SU-DHL-6 (cell line): ENCODE data around the gene RPE65.

ENCODE experiments used
- H2AFZ ChIP-seq: fragments of 200-600 bp; sonication (generic); 2 replicates; pipeline ENCODE4 v1.6.1; 2014; ENCODE audit warnings: low read depth, mild to moderate bottlenecking, moderate library complexity, mixed read lengths, antibody characterized with exemption, low read length; ENCODE audit not compliant: severe bottlenecking
- H3F3A ChIP-seq: fragments of 200-600 bp; shearing (Covaris generic); 2 replicates; pipeline ENCODE4 v1.6.0; 2016; ENCODE audit warnings: antibody characterized with exemption, mild to moderate bottlenecking; ENCODE audit not compliant: insufficient read depth
- H3K27ac ChIP-seq: fragments of 200-600 bp; sonication (generic); 2 replicates; pipeline ENCODE4 v1.5.1; 2016; ENCODE audit warnings: low read depth, mild to moderate bottlenecking, low read length, moderate library complexity, mixed read lengths
- H3K27me3 ChIP-seq: fragments of 200-600 bp; sonication (generic), shearing (Covaris generic); 2 replicates; pipeline ENCODE4 v1.6.0; 2014; ENCODE audit warnings: mild to moderate bottlenecking, low read length
- H3K36me3 ChIP-seq: fragments of 200-600 bp; sonication (generic); 2 replicates; pipeline ENCODE4 v1.6.1; 2014; ENCODE audit warnings: mild to moderate bottlenecking, low read length, mixed read lengths
- H3K4me2 ChIP-seq: fragments of 300-600, 200-600 bp; shearing (Covaris generic), sonication (generic); 2 replicates; pipeline ENCODE4 v1.6.0; 2014; ENCODE audit warnings: low read length, low read depth, mild to moderate bottlenecking; ENCODE audit not compliant: poor library complexity, severe bottlenecking
- H3K4me3 ChIP-seq: fragments of 200-600 bp; sonication (generic); 2 replicates; pipeline ENCODE4 v1.5.1; 2014; ENCODE audit warnings: antibody characterized with exemption, low read length, mild to moderate bottlenecking, mixed read lengths; ENCODE audit not compliant: insufficient read depth, poor library complexity, severe bottlenecking
- H3K79me2 ChIP-seq: fragments of 200-600 bp; sonication (generic); 2 replicates; pipeline ENCODE4 v1.6.1; 2014; ENCODE audit warnings: mild to moderate bottlenecking, low read length, moderate library complexity; ENCODE audit not compliant: insufficient read depth
- H3K9ac ChIP-seq: fragments of 200-600 bp; sonication (generic); 2 replicates; pipeline ENCODE4 v1.7.0; 2014; ENCODE audit warnings: mild to moderate bottlenecking, low read length
- H3K9me2 ChIP-seq: fragments of 200-600 bp; sonication (generic); replicated peaks from 2 replicates; pipeline ENCODE4 v1.6.1; 2014; ENCODE audit warnings: low read length; ENCODE audit not compliant: insufficient read depth
- H3K9me3 ChIP-seq: fragments of 200-600 bp; sonication (generic); 2 replicates; pipeline ENCODE4 v1.6.1; 2014; ENCODE audit warnings: low read length, mixed read lengths; ENCODE audit not compliant: insufficient read depth
- H4K20me1 ChIP-seq: fragments of 200-600 bp; sonication (generic); 2 replicates; pipeline ENCODE4 v1.6.1; 2014; ENCODE audit warnings: low read depth, mild to moderate bottlenecking, antibody characterized with exemption, low read length, moderate library complexity, mixed read lengths
- EZH2phosphoT487 ChIP-seq: fragments of 200-600 bp; sonication (generic), shearing (Covaris generic); conservative IDR thresholded peaks from 2 replicates; pipeline ENCODE4 v1.6.1; 2018; ENCODE audit warnings: mild to moderate bottlenecking, antibody characterized with exemption, low read length, moderate library complexity, mixed read lengths
- TF ChIP-seq, protein P1 (sequence below): fragments of 200-600 bp; sonication (generic); IDR thresholded peaks from one replicate; pipeline ENCODE4 v1.5.1; 2017; ENCODE audit warnings: antibody characterized with exemption, mild to moderate bottlenecking, low read length, moderate library complexity; ENCODE audit not compliant: insufficient read depth, poor library complexity, severe bottlenecking

Gene RPE65

DNA sequence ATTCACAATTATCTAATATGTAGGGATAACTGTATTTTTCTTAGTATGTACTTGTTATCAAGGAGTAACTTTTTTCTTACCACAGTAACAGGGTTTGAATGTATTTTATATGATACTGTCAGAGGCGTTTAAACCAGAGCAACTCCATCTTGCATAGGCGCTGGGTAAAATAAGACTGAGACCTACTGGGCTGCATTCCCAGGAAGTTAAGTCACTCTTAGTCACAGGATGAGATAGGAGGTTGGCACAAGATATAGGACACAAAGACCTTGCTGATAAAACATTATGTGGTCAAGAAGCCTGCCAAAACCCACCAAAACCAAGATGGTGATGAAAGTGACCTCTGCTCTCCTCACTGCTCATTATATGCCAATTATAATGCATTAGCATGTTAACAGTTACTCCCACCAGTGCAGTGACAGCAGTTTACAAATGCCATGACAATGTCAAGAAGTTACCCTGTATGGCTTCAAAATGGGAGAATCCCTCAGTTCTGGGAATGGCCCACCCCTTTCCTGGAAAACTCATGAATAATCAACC, 64.8 kb downstream of the RPE65 start:
- no peak overlapping the region for H3K9ac ChIP-seq
- no peaks in the 10 kb centered on the region for H3K27me3 ChIP-seq
- H3K9me3 ChIP-seq = no peaks in the 10 kb centered on the region
- no peaks in the 10 kb centered on the region for H3F3A ChIP-seq
- no peaks in the 10 kb centered on the region for H3K79me2 ChIP-seq
- H3K9me2 ChIP-seq = no peaks in the 10 kb centered on the region
- no peak overlapping the region for H3K4me2 ChIP-seq
- no peak overlapping the region for H3K4me3 ChIP-seq
- no peaks in the 10 kb centered on the region for H3K36me3 ChIP-seq
- TF ChIP-seq, protein P1, sequence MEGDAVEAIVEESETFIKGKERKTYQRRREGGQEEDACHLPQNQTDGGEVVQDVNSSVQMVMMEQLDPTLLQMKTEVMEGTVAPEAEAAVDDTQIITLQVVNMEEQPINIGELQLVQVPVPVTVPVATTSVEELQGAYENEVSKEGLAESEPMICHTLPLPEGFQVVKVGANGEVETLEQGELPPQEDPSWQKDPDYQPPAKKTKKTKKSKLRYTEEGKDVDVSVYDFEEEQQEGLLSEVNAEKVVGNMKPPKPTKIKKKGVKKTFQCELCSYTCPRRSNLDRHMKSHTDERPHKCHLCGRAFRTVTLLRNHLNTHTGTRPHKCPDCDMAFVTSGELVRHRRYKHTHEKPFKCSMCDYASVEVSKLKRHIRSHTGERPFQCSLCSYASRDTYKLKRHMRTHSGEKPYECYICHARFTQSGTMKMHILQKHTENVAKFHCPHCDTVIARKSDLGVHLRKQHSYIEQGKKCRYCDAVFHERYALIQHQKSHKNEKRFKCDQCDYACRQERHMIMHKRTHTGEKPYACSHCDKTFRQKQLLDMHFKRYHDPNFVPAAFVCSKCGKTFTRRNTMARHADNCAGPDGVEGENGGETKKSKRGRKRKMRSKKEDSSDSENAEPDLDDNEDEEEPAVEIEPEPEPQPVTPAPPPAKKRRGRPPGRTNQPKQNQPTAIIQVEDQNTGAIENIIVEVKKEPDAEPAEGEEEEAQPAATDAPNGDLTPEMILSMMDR = no peak
- TF ChIP-seq EZH2phosphoT487 = no peak
- no peak overlapping the region for H2AFZ ChIP-seq
- no peak overlapping the region for H3K27ac ChIP-seq
- H4K20me1 ChIP-seq = no peaks in the 10 kb centered on the region

DNA sequence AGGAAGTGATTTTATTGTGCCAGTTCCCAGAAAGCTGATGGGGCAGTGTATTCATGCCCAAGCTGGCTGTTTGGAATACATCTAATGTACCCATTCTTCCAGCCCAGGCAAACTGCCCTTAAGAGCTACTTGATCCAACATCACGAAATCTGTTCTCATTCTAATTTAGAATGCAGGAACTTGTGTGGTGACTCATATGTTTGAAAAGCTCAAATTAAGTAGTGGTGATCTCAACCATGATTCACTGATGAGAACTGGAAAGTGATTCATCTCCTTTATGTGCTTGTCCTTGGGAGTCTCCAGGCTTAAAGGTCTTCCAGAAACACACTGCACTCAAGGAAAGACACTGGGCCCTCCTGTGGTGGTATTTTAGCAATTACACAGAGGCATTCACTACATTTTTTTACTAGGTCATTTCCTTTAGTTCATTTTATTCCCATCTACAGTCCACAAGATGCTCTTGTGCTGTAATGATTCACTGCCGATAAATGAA, 65.4 kb downstream of the RPE65 start:
- Histone ChIP-seq H3K9me3 (no peaks in the 10 kb centered on the region), H3K4me3 (no peak overlapping the region), H3K27ac (no peak overlapping the region), H3K9ac (no peak overlapping the region), H3K79me2 (no peaks in the 10 kb centered on the region), H3K9me2 (no peaks in the 10 kb centered on the region), H2AFZ (no peak overlapping the region), H3F3A (no peaks in the 10 kb centered on the region), H4K20me1 (no peaks in the 10 kb centered on the region), H3K36me3 (no peaks in the 10 kb centered on the region), H3K4me2 (no peak overlapping the region), H3K27me3 (no peaks in the 10 kb centered on the region)
- TF ChIP-seq, protein P1 = no peak
- TF ChIP-seq EZH2phosphoT487 = no peak

DNA sequence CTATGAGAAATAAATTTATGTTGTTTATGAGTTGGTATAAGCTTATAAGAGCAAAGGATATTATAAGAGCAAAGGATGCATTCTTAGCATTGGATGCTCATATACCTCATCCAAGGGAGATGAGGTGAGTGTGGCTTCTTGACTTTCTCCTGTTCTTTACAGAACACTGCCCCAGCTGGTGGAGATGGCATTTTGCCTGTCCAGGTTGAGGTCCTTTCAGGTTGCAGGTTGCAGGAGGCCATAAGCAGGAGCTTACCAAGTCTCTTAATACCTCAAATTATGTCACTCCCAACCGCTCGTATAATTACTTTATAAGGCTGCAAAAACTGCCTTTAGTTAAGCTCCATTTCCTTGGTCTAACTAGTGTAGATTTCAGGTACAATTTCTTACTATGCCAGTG, 66.7 kb downstream of the RPE65 start:
- Histone ChIP-seq H3K79me2 (no peaks in the 10 kb centered on the region), H3K27ac (no peak overlapping the region), H2AFZ (no peak overlapping the region), H3K27me3 (no peaks in the 10 kb centered on the region), H3F3A (no peaks in the 10 kb centered on the region), H3K36me3 (no peaks in the 10 kb centered on the region), H3K9ac (no peak overlapping the region), H3K9me2 (no peaks in the 10 kb centered on the region), H3K9me3 (no peaks in the 10 kb centered on the region), H3K4me3 (no peak overlapping the region), H3K4me2 (no peak overlapping the region), H4K20me1 (no peaks in the 10 kb centered on the region)
- no peak for TF ChIP-seq EZH2phosphoT487
- TF ChIP-seq, protein P1 = no peak
